Posterior cingulate gyrus (tissue), 11 donors: ENCODE data around the gene LUC7L3.

Experiments used
- DNase-seq, 10 donors: peaks; one replicate each; pipeline versions ENCODE4 v3.0.0 to v3.0.0-alpha.2; 2020 to 2021; ENCODE audit warnings: mixed read lengths in 3 of 10
- intact Hi-C: fragments of 100-400 bp; cut with DNase I; formaldehyde crosslinking; loops from one replicate; pipeline ENCODE4 v1.15.1; 2023

LUC7L3 gene

GRCh38 chr17:50737118-50737698 is 17.8 kb downstream of the LUC7L3 start:
- intact Hi-C loops = no loop called here

GRCh38 chr17:50739098-50739497 is 19.7 kb downstream of the LUC7L3 start:
- no peak for DNase-seq
- intact Hi-C loops = no loop called here

More at GRCh38 chr17:50737118-50737698, 17.8 kb downstream of the LUC7L3 start:
- DNase-seq = no peak

GRCh38 chr17:50745631-50746030 is 26.2 kb downstream of the LUC7L3 start:
- no peak for DNase-seq
- intact Hi-C loops = no loop called here

GRCh38 chr17:50749245-50749644 is 29.8 kb downstream of the LUC7L3 start:
- no peak for DNase-seq
- intact Hi-C loops = no loop called here

GRCh38 chr17:50754521-50754920 is 35.1 kb downstream of the LUC7L3 start:
- DNase-seq = no peak

GRCh38 chr17:50758524-50758923 is 39.1 kb downstream of the LUC7L3 start:
- no peak for DNase-seq
- intact Hi-C loops = no loop called here

More at GRCh38 chr17:50754521-50754920, 35.1 kb downstream of the LUC7L3 start:
- intact Hi-C loops = no loop called here

GRCh38 chr17:50758989-50759544 is 39.7 kb downstream of the LUC7L3 start:
- intact Hi-C loops = no loop called here
- no peak for DNase-seq

GRCh38 chr17:50762177-50762576 is 42.8 kb downstream of the LUC7L3 start:
- DNase-seq = no peak
- intact Hi-C loops = no loop called here

GRCh38 chr17:50763716-50764475 is 44.5 kb downstream of the LUC7L3 start:
- DNase-seq = peak in 1 of 10 donors; percentile 5
- intact Hi-C loops = no loop called here

GRCh38 chr17:50764734-50765149 is 45.3 kb downstream of the LUC7L3 start:
- intact Hi-C loops = no loop called here
- peak in 1 of 10 donors; percentile 52 for DNase-seq

GRCh38 chr17:50765454-50766221 is 46.2 kb downstream of the LUC7L3 start:
- DNase-seq = peak in 1 of 10 donors; percentile 49
- intact Hi-C loops = no loop called here

- intact Hi-C loops = no loop called here
- DNase-seq = peak in 1 of 10 donors; percentile 51
Observed at GRCh38 chr17:50766222-50767023, 47.0 kb downstream of the LUC7L3 start.

- intact Hi-C loops = no loop called here
- DNase-seq = peak in 1 of 10 donors; percentile 42
Observed at GRCh38 chr17:50767030-50767429, 47.6 kb downstream of the LUC7L3 start.

GRCh38 chr17:50767446-50767845 is 48.0 kb downstream of the LUC7L3 start, which contains the start of gene ANKRD40CL:
ANKRD40CL (minus strand) TSS chr17:50767518; CDS start chr17:50766913, 605 bp downstream.
- intact Hi-C loops = no loop called here
- DNase-seq = peak in 1 of 10 donors; percentile 29

GRCh38 chr17:50768346-50768761 is 49.0 kb downstream of the LUC7L3 start:
- peak in 1 of 10 donors; percentile 68 for DNase-seq
- intact Hi-C loops = no loop called here

GRCh38 chr17:50769884-50770283 is 50.5 kb downstream of the LUC7L3 start:
- peak in 1 of 10 donors; percentile 67 for DNase-seq
- intact Hi-C loops = no loop called here

GRCh38 chr17:50770346-50770745 is 50.9 kb downstream of the LUC7L3 start:
- intact Hi-C loops = no loop called here

GRCh38 chr17:50771991-50772785 is 52.8 kb downstream of the LUC7L3 start:
- DNase-seq = peak in 1 of 10 donors; percentile 48
- intact Hi-C loops = no loop called here

More at GRCh38 chr17:50770346-50770745, 50.9 kb downstream of the LUC7L3 start:
- peak in 1 of 10 donors; percentile 19 for DNase-seq

- intact Hi-C loops = no loop called here
- DNase-seq = peak in 1 of 10 donors; percentile 9
Observed at GRCh38 chr17:50774225-50774803, 54.9 kb downstream of the LUC7L3 start.
